HG03469 (cell line): ENCODE results near the gene TMEM178B.
"Not testable (repeated sequence)": the region's sequence is repeated elsewhere in the genome, so short reads cannot be mapped to it uniquely, and the experiment has no call there.

Source experiments
- ATAC-seq: cut with Tn5 transposase; IDR thresholded peaks from one replicate; pipeline ENCODE4 v1.9.1; 2021; ENCODE audit warnings: mild to moderate bottlenecking, moderate library complexity, moderate number of reproducible peaks; ENCODE audit not compliant: unreplicated experiment

The TMEM178B gene

GRCh38 chr7:141300816-141301215 is 227.0 kb downstream of the TMEM178B start:
- ATAC-seq = no peak

GRCh38 chr7:141301544-141301943 is 227.7 kb downstream of the TMEM178B start:
- ATAC-seq = no peak

GRCh38 chr7:141302617-141303016 is 228.8 kb downstream of the TMEM178B start:
- ATAC-seq = no peak

GRCh38 chr7:141304291-141304690 is 230.4 kb downstream of the TMEM178B start:
- no peak for ATAC-seq

GRCh38 chr7:141306081-141306480 is 232.2 kb downstream of the TMEM178B start:
- no peak for ATAC-seq

- ATAC-seq = no peak
Observed at GRCh38 chr7:141312395-141312794, 238.5 kb downstream of the TMEM178B start.

GRCh38 chr7:141312828-141313521 is 239.1 kb downstream of the TMEM178B start:
- no peak for ATAC-seq

- ATAC-seq = no peak
Observed at GRCh38 chr7:141313896-141314295, 240.0 kb downstream of the TMEM178B start.

- no peak for ATAC-seq
Observed at GRCh38 chr7:141317033-141317585, 243.2 kb downstream of the TMEM178B start.

GRCh38 chr7:141320287-141320686 is 246.4 kb downstream of the TMEM178B start:
- ATAC-seq = no peak

- no peak for ATAC-seq
Observed at GRCh38 chr7:141322383-141322782, 248.5 kb downstream of the TMEM178B start.

- ATAC-seq = no peak
Observed at GRCh38 chr7:141323826-141324225, 250.0 kb downstream of the TMEM178B start.

- no peak for ATAC-seq
Observed at GRCh38 chr7:141324870-141325269, 251.0 kb downstream of the TMEM178B start.

- ATAC-seq = no peak
Observed at GRCh38 chr7:141325275-141325674, 251.4 kb downstream of the TMEM178B start.

- no peak for ATAC-seq
Observed at GRCh38 chr7:141328290-141328689, 254.4 kb downstream of the TMEM178B start.

- not testable (repeated sequence) for ATAC-seq
Observed at GRCh38 chr7:141330285-141330684, 256.4 kb downstream of the TMEM178B start.

- ATAC-seq = no peak
Observed at GRCh38 chr7:141333459-141333858, 259.6 kb downstream of the TMEM178B start.

- ATAC-seq = no peak
Observed at GRCh38 chr7:141335164-141335563, 261.3 kb downstream of the TMEM178B start.

- no peak for ATAC-seq
Observed at GRCh38 chr7:141339603-141340002, 265.7 kb downstream of the TMEM178B start.

- ATAC-seq = no peak
Observed at GRCh38 chr7:141340991-141341390, 267.1 kb downstream of the TMEM178B start.

GRCh38 chr7:141342621-141343408 is 269.0 kb downstream of the TMEM178B start:
- no peak for ATAC-seq
